HepG2 (cell line): ENCODE measurements around the gene TMEM260. TPM values are rescaled to one million over a fixed set of nuclear protein-coding genes. Genes with fewer than 3 reads are reported as not detected.

Experiments used
- ATAC-seq: fragments of 200-7000 bp; cut with Tn5 transposase; 3 replicates; pipeline ENCODE4 v1.9.1; 2020; ENCODE audit warnings: mild to moderate bottlenecking, moderate library complexity
- BruUV-seq: library from RNA; stranded (reverse); fragments of 400-500 nt; replicated peaks from 2 replicates; lab custom pipeline; 2021; lab: Mats Ljungman, UMichigan
- CTCF ChIA-PET: fragments of 300-600 bp; formaldehyde crosslinking; extraction: SDS; loops from one replicate; lab custom pipeline; 2021; ENCODE audit warnings: low total read pairs, inconsistent platforms, low intra/inter-chr PET ratio; lab: Yijun Ruan, JAX
- POLR2A ChIA-PET: fragments of 350-600 bp; sonication (Branson Sonifier 250); formaldehyde crosslinking; loops from one replicate; lab custom pipeline; 2020; ENCODE audit warnings: antibody characterized with exemption, inconsistent platforms; lab: Yijun Ruan, JAX
- DNase-seq: peaks from one replicate; pipeline ENCODE4 v3.0.0-alpha.2; 2015; ENCODE audit warnings: low spot score
- FAIRE-seq: peaks from 3 replicates; lab custom pipeline; 2011; peaks lifted over from hg19 to GRCh38; lab: Jason Lieb, UNC
- H2AFZ ChIP-seq: one replicate; pipeline ENCODE4 v1.6.1; 2011; ENCODE audit warnings: low read length, inconsistent platforms
- H3K27ac ChIP-seq: fragments of 300-600 bp; 3 replicates; pipeline ENCODE4 v1.8.0; 2011; ENCODE audit warnings: mixed run types, mild to moderate bottlenecking, mixed read lengths, low read length, inconsistent platforms; ENCODE audit not compliant: insufficient read depth; ENCODE audit errors: extremely low read length
- H3K27me3 ChIP-seq, 2 experiments: fragments of 200-600 bp in 1 of 2; 2 replicates in 1 of 2; 3 replicates in 1 of 2; pipeline versions ENCODE4 v1.6.0 to v1.8.0; 2011; ENCODE audit warnings: low read length in 2 of 2, mild to moderate bottlenecking in 2 of 2, moderate library complexity in 2 of 2, inconsistent platforms in 1 of 2; ENCODE audit not compliant: insufficient read depth in 2 of 2, control insufficient read depth in 1 of 2
- H3K36me3 ChIP-seq, 2 experiments: fragments of 200-600 bp in 1 of 2; replicated peaks in 1 of 2; 2 replicates in 1 of 2; 3 replicates in 1 of 2; pipeline versions ENCODE4 v1.5.1 to v1.8.0; 2011; ENCODE audit warnings: low read length in 2 of 2, inconsistent platforms in 1 of 2; ENCODE audit not compliant: insufficient read depth in 2 of 2, control insufficient read depth in 1 of 2
- H3K4me1 ChIP-seq: 2 replicates; pipeline ENCODE4 v1.5.1; 2012; ENCODE audit warnings: low read length, inconsistent platforms; ENCODE audit not compliant: insufficient read depth
- H3K4me2 ChIP-seq: 2 replicates; pipeline ENCODE4 v1.6.0; 2011; ENCODE audit warnings: low read depth, low read length, inconsistent platforms
- H3K4me3 ChIP-seq, 3 experiments: fragments of 200-600 bp in 1 of 3; sonication (generic), shearing (Covaris generic) in 1 of 3; replicated peaks in 1 of 3; 2 replicates each; pipeline ENCODE4 v1.5.1; 2011 to 2016; ENCODE audit warnings: low read length in 3 of 3, inconsistent platforms in 2 of 3, low read depth in 2 of 3, mild to moderate bottlenecking in 2 of 3, control low read depth in 1 of 3, mixed read lengths in 1 of 3; ENCODE audit not compliant: insufficient read depth in 1 of 3
- H3K79me2 ChIP-seq: one replicate; pipeline ENCODE4 v1.6.1; 2011; ENCODE audit warnings: low read length, inconsistent platforms; ENCODE audit not compliant: insufficient read depth
- H3K9ac ChIP-seq: 2 replicates; pipeline ENCODE4 v1.6.0; 2011; ENCODE audit warnings: mild to moderate bottlenecking, low read depth, low read length, inconsistent platforms; ENCODE audit not compliant: insufficient read depth
- H3K9me3 ChIP-seq: 2 replicates; pipeline ENCODE4 v1.5.1; 2012; ENCODE audit warnings: mild to moderate bottlenecking, low read length
- H4K20me1 ChIP-seq: 2 replicates; pipeline ENCODE4 v1.6.0; 2011; ENCODE audit warnings: inconsistent platforms, mild to moderate bottlenecking, low read length, moderate library complexity; ENCODE audit not compliant: insufficient read depth
- CBX1 ChIP-seq: IDR thresholded peaks from one replicate; pipeline ENCODE4 v1.6.1; 2016; ENCODE audit warnings: antibody characterized with exemption, low read depth
- ELF4 ChIP-seq: sonication (generic); formaldehyde crosslinking; IDR thresholded peaks from 2 replicates; pipeline ENCODE4 v1.5.0; 2020; ENCODE audit warnings: missing genetic modification reagents, mild to moderate bottlenecking, moderate library complexity, borderline replicate concordance
- GABPA ChIP-seq, 2 experiments: IDR thresholded peaks; 2 replicates each; pipeline ENCODE4 v1.6.1; 2011 to 2016; ENCODE audit warnings: low read depth in 2 of 2, low read length in 1 of 2, missing biosample characterization in 1 of 2, missing genetic modification characterization in 1 of 2
- ZNF441 ChIP-seq: sonication (generic); formaldehyde crosslinking; IDR thresholded peaks from 2 replicates; pipeline ENCODE4 v1.7.0; 2021; ENCODE audit warnings: missing genetic modification reagents, borderline replicate concordance
- ZNF780A ChIP-seq: sonication (generic); formaldehyde crosslinking; IDR thresholded peaks from 2 replicates; pipeline ENCODE4 v1.8.0; 2022; ENCODE audit warnings: mild to moderate bottlenecking, missing genetic modification reagents, moderate library complexity
- WGBS: methylation state at CpG from one replicate; pipeline ENCODE4 v1.1.6; 2017; ENCODE audit warnings: low lambda C conversion rate; 5-methylcytosine and 5-hydroxymethylcytosine counted together
- in situ Hi-C: cut with HindIII; loops from 2 replicates; pipeline ENCODE4 v1.10.0; 2017; ENCODE audit warnings: low pct_unique_long_range_greater_than_20kb; ENCODE audit not compliant: extremely low pct_ligation_motif_present
- intact Hi-C: fragments of 100-400 bp; cut with micrococcal nuclease; formaldehyde crosslinking; loops from one replicate; pipeline ENCODE4 v1.10.0; 2022; ENCODE audit not compliant: unreplicated experiment
- polyA plus RNA-seq, 8 experiments: library from polyadenylated mRNA; depleted of rRNA in 3 of 8; stranded (reverse) in 7 of 8; unstranded in 1 of 8; fragments of >200 nt; fragmentation: Illumina TruSeq in 4 of 8; extraction: Trizol in 4 of 8; gene quantifications; 2 replicates each; pipeline versions ENCODE4 v1.2.1 to v1.2.3, GENCODE V29; 2011 to 2016; ENCODE audit warnings: low read depth in 4 of 8, missing spikeins in 1 of 8, mixed read lengths in 1 of 8; ENCODE audit not compliant: insufficient read depth in 1 of 8
- total RNA-seq, 5 experiments: library from RNA; depleted of rRNA; stranded (reverse); fragments of >200 nt; fragmentation: Illumina TruSeq; extraction: Trizol; gene quantifications; 2 replicates each; pipeline ENCODE4 v1.2.3, GENCODE V29; 2016; ENCODE audit warnings: low read depth in 1 of 5
- TF ChIP-seq, protein P1 (sequence below): sonication (generic); formaldehyde crosslinking; IDR thresholded peaks from 2 replicates; pipeline ENCODE4 v1.8.0; 2022; ENCODE audit warnings: mild to moderate bottlenecking, missing genetic modification reagents
- TF ChIP-seq, protein P2 (sequence below): sonication (generic); formaldehyde crosslinking; IDR thresholded peaks from 2 replicates; pipeline ENCODE4 v1.5.0; 2020; ENCODE audit warnings: missing genetic modification reagents

TMEM260 gene
- total and polyA plus RNA-seq, 2 of the 13 experiments (the other 11 are each of a cell fraction or from before 2014, with no cell fraction given) = 7.7 to 9.3 TPM

DNA sequence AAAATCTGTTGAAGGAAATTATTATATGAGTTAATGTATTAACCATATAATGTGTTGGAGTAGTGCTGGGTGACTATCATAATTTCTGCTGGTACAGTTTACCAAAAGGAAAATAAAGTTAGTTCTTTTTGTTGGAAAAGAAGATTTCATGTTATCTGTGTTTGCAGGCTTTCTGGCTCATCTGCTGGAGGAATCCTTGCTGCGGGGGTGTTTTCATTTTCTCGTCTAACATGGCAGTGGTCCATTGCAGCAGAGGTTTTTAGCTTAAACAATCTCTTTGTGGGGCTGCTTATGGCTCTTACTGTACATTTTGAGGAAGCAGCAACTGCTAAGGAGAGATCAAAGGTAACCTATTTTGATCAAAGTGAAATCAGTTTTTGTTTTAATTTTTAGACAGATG is 24.1 kb downstream of the TMEM260 start:
- H3K4me3 ChIP-seq = no peak overlapping the region
- ATAC-seq (no peak), FAIRE-seq (no peak), DNase-seq (no peak)
- no peak overlapping the region for H3K4me2 ChIP-seq
- H3K36me3 ChIP-seq = peaks cover 0 to under 1% of the 10 kb centered on the region in 2 experiments; a peak in 1 of 5 replicates
- H3K9ac ChIP-seq = no peak overlapping the region
- no peaks in the 10 kb centered on the region for H3K4me1 ChIP-seq
- WGBS = 100% methylated on average over 2 of the region's 2 CpGs
- in situ Hi-C loops = no loop called here
- H3K27ac ChIP-seq = no peak overlapping the region
- H2AFZ ChIP-seq = no peak overlapping the region
- H4K20me1 ChIP-seq = no peaks in the 10 kb centered on the region
- H3K9me3 ChIP-seq = no peaks in the 10 kb centered on the region
- BruUV-seq = no TSS peak
- ChIA-PET CTCF (no interaction called here), POLR2A (no interaction called here)
- intact Hi-C loops = no loop called here
- H3K27me3 ChIP-seq = no peaks in the 10 kb centered on the region
- TF ChIP-seq ZNF441 (no peak), ZNF780A (no peak), ELF4 (CRISPR knock-in tag) (no peak), GABPA (IDR thresholded peaks at IDR 0.05; ENCODE audit: low read depth, low read length) (no peak), GABPA (CRISPR knock-in tag; IDR thresholded peaks at IDR 0.05; ENCODE audit: low read depth) (no peak), CBX1 (no peak)
- TF ChIP-seq, protein P1, sequence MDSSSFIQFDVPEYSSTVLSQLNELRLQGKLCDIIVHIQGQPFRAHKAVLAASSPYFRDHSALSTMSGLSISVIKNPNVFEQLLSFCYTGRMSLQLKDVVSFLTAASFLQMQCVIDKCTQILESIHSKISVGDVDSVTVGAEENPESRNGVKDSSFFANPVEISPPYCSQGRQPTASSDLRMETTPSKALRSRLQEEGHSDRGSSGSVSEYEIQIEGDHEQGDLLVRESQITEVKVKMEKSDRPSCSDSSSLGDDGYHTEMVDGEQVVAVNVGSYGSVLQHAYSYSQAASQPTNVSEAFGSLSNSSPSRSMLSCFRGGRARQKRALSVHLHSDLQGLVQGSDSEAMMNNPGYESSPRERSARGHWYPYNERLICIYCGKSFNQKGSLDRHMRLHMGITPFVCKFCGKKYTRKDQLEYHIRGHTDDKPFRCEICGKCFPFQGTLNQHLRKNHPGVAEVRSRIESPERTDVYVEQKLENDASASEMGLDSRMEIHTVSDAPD = no peak
- TF ChIP-seq, protein P2, sequence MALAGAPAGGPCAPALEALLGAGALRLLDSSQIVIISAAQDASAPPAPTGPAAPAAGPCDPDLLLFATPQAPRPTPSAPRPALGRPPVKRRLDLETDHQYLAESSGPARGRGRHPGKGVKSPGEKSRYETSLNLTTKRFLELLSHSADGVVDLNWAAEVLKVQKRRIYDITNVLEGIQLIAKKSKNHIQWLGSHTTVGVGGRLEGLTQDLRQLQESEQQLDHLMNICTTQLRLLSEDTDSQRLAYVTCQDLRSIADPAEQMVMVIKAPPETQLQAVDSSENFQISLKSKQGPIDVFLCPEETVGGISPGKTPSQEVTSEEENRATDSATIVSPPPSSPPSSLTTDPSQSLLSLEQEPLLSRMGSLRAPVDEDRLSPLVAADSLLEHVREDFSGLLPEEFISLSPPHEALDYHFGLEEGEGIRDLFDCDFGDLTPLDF = no peak
- TF ChIP-seq, all 625 proteins: peak for 0
- H3K79me2 ChIP-seq = no peaks in the 10 kb centered on the region
